Adrenal gland (tissue), 5 donors: Measurements from ENCODE around the gene CCL25.

Experiments used
- POLR2A ChIP-seq, 2 donors: fragments of 450-650 bp; IDR thresholded peaks; one replicate each; pipeline ENCODE4 v1.6.1; 2017; ENCODE audit warnings: antibody characterized with exemption in 2 of 2, mild to moderate bottlenecking in 2 of 2, moderate library complexity in 1 of 2
- TF ChIP-seq, protein P1 (sequence below), 6 experiments: fragments of 450-650 bp in 4 of 6; fragments of 200-600 bp in 2 of 6; sonication (generic) in 1 of 6; IDR thresholded peaks; 1 replicate in 5 of 6; 2 replicates in 1 of 6; pipeline versions ENCODE4 v1.5.1 to v1.8.0; 2016 to 2021; ENCODE audit warnings: antibody characterized with exemption in 6 of 6, mild to moderate bottlenecking in 2 of 6, moderate library complexity in 1 of 6
- donor health status: DM: no; HTN: no; CAD: no.

DNA sequence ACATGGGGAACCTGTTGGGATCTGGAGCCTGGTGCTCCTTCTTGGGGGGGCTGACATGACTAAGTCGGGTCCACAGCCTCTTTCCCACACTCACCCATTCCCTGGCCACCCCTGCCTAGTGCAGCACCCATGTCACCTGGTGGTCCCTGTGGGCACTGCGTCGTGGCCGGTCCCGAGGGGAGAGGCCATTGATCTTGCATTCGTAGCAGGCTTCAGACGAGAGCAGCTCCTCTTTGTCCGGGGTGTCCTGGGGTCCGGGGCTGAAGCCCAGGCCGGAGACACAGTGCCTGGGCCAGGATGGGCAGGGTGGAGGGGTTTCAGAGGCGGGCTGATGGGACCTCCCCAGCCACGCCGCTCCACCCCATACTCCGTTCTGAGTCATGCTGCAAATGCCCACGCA lies 19.4 kb downstream of the CCL25 start:
- no peak for TF ChIP-seq POLR2A (IDR thresholded peaks at IDR 0.05)
- TF ChIP-seq, protein P1, sequence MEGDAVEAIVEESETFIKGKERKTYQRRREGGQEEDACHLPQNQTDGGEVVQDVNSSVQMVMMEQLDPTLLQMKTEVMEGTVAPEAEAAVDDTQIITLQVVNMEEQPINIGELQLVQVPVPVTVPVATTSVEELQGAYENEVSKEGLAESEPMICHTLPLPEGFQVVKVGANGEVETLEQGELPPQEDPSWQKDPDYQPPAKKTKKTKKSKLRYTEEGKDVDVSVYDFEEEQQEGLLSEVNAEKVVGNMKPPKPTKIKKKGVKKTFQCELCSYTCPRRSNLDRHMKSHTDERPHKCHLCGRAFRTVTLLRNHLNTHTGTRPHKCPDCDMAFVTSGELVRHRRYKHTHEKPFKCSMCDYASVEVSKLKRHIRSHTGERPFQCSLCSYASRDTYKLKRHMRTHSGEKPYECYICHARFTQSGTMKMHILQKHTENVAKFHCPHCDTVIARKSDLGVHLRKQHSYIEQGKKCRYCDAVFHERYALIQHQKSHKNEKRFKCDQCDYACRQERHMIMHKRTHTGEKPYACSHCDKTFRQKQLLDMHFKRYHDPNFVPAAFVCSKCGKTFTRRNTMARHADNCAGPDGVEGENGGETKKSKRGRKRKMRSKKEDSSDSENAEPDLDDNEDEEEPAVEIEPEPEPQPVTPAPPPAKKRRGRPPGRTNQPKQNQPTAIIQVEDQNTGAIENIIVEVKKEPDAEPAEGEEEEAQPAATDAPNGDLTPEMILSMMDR (IDR thresholded peaks at IDR 0.05) = no peak
